ENCODE measurements around the gene DCC.

Gene DCC

GRCh38 chr18:52950155-52950554 is 610.2 kb downstream of the DCC start:
- no peak for DNase-seq

DNA sequence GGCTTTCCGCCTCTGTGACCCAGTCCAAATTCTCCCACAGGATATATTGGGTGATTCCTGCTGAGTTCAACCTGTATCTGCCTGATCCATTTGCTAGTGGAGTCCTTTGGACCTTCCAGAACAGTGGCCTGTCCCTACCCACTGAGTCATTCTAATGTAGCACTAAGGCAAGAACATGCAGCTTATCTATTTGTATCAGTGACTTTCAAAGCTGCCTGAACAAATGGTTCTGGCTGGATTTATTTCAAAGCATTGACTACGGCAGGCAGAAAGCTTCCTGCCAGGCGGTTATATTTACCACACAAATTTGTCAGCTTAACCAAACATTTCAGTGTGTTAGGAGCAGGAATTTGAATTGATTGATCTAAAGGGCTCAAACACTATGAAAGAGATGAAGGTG is 613.4 kb downstream of the DCC start:
- no peak for DNase-seq

- DNase-seq = no peak
Measured at GRCh38 chr18:52963481-52963880, 623.5 kb downstream of the DCC start.

DNA sequence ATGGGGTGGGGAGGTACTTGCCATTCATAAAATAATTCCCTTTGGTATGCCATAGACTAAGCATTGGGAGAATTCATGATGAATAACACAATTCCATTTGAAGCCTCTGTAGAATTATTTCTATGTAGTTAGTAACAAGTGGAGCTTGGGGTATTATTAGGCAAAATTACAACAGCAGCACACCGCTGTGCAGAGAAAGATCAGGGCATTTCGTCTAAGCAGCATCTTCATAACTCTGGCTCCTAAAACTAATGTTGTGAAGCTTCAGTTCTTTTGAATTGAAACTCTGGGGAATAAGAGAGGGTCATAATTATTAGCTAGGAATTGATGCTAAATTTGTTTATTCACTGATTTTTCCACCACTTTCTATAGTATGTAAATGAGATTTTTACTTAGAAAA is 630.7 kb downstream of the DCC start:
- no peak for DNase-seq

DNA sequence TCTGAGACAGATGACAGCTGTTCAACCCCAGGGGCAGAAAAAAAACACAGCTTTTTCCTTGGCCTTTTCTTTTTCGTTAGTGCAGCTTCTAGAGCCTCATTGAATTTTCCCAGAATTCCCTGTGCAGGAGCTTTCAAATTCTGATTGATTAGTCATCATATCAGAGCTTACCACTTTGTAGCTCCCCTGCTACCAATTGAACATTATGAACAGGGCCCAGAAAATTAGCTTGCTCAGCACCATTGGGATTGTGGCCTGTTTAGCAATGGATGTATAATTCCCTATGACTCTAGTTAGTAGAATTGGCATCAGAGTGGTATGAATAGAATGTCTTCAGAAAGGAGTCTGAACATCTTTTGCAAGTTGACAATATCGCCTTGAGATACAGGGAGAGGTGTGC is 631.1 kb downstream of the DCC start:
- DNase-seq = no peak

- no peak for DNase-seq
Measured at GRCh38 chr18:52979892-52980291, 639.9 kb downstream of the DCC start.

- no peak for DNase-seq
Measured at GRCh38 chr18:52991246-52991645, 651.2 kb downstream of the DCC start.

GRCh38 chr18:52992041-52992440 is 652.0 kb downstream of the DCC start:
- no peak for DNase-seq

DNA sequence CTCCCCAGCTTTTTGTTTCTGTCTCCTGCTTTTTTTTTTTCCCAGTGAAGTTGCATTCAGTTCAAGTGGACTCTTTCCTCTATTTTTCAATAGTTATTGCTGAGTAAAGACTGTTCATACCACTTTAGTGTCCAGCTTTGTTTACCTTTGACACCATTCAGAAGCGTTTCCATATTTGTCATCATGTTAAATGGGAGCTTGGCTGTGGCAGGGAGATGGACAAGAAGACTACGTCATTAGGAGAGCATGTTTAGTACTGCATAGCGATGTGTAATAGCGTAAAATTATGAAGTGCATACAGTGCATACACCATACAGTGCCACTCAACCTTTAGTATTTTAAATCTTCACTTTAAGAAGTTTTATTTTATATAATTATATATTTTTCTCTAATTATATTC is 655.9 kb downstream of the DCC start:
- DNase-seq = no peak

- no peak for DNase-seq
Measured at GRCh38 chr18:52999633-53000032, 659.6 kb downstream of the DCC start.

GRCh38 chr18:53004798-53005197 is 664.8 kb downstream of the DCC start:
- DNase-seq = no peak

DNA sequence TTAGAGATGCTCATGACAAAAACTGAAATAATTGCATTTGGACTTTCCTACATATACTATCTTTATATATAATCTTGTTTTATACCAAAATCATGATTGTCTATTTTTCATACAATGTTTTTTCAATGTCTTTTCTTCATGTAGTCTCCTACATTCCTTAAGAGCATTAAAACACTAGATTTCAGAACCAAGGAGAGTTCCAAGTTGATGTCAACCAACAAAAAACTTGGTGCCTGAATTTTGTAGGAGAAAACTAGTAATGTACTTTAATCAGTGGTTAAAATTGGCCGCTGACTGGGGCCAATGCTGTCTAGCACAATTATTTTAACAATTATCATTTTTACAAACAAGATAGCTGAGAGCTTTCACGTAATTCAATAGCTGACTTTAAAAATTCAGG is 678.8 kb downstream of the DCC start:
- DNase-seq = no peak

GRCh38 chr18:53025247-53025646 is 685.2 kb downstream of the DCC start:
- DNase-seq = no peak

- no peak for DNase-seq
Measured at GRCh38 chr18:53028565-53028964, 688.6 kb downstream of the DCC start.

- no peak for DNase-seq
Measured at GRCh38 chr18:53033128-53033527, 693.1 kb downstream of the DCC start.

GRCh38 chr18:53038608-53039007 is 698.6 kb downstream of the DCC start:
- DNase-seq = no peak

DNA sequence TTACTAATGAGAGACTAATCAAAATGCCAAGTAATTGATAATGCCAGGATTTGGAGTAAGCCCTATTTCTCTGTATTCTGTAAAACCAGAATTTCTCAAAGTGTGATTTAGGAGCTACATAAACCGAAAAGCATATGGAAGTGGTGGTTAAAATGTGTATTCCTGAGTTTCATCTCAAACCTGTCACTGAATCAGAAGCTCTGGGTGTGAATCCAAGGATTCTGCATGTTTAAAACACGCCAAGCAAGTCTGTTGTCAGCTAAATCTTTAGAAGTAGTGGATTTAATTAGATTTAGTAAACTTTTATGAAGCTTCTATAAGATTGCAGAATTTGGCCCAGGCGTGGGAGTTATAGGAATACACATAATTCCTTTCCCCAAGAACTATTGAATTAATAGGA is 700.3 kb downstream of the DCC start:
- no peak for DNase-seq

DNA sequence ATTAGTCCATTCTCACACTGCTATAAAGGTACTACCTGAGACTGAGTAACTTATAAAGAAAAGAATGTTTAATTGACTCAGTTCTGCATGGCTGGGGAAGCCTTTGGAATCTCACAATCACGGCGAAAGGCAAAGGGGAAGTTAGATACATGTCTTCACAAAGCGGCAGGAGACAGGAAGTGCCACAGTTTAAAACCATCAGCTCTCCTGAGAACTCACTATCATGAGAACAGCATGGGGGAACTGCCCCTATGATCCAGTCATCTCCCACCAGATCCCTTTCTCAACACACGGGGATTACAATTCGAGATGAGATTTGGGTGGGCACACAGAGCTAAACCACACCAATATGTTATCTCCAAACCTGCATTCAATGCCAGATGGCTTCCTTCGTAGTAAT is 716.1 kb downstream of the DCC start:
- no peak for DNase-seq

DNA sequence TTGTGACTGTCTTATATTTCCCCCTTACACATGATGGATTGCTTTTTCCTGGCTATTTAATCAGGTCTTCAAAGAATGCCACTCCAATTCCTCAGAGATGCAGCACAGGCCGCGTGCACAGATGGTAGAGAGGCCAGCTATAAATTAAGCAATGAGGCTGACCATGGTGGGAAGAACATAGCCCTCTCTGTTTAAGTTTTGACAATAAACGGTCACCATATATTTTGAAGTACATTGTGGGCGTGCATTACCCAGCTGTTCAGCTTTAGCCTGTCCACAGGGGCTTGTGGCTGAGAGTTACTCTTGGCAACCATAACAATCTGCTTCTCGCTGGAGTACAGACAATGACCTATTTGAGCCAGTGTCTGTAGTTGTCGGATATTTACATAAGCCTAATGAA is 730.8 kb downstream of the DCC start:
- no peak for DNase-seq

DNA sequence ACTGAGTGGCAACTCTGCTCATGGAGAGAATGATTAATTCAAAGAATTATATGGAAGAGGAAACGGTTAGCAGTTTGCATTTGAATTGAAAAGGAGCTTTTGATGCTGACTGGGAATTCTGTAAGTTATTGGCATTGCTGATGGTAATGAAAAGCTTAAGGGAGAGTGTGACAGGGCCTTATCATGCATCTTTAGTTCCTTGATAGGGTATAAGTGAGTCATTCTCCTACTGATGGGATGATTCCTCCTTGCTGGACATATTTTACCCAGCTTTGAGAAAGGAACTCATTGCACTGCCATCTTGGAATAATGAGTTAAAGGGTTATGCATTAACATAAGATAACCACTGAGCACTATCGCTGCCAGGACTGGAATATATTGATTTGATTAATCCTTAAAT is 740.7 kb downstream of the DCC start:
- no peak for DNase-seq

DNA sequence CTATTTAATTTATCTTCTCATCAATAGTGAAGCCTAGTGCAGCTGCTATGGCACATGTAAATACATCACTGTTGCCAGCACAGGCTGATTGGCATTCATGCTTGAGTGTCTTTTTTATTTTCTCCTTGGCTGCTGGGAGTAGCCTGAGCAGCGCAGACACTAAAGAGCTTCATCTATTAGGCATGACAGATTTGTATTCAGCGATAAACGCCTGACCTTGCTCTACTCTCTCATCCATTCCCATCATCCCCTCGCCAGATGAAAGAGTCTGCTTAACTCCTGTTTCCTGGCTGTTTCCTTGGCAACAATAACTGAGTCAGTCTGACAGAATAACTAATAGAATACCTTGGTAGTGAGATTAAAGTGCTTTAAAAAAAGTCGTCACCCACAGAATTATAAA is 753.6 kb downstream of the DCC start:
- DNase-seq = no peak

DNA sequence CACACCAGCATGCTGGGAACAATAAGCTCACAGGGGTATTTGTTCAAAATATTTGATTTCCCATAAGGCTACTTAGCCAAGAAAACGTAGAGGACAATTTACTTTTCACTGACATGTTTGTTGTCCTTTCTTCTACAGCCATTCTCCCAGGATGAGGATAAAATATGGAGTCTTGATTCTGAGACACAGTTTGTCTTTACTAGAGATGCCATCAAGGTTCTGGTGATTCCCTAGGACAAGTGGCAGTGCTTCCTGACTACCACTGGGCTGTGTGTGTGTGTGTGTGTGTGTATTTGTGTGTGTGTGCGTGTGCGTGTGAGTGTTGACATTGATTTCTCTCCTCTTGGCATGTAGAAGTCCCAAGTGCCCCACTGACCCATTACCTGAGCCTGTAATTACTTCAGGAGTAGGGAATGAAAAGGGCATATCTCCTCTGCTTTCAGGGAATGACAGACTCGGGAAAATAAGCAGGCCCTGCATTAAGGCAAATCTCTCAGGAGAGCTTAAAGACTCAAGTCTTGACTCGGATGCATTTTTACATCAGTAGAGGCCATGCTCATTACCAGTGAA is 761.6 kb downstream of the DCC start:
- DNase-seq = no peak

DNA sequence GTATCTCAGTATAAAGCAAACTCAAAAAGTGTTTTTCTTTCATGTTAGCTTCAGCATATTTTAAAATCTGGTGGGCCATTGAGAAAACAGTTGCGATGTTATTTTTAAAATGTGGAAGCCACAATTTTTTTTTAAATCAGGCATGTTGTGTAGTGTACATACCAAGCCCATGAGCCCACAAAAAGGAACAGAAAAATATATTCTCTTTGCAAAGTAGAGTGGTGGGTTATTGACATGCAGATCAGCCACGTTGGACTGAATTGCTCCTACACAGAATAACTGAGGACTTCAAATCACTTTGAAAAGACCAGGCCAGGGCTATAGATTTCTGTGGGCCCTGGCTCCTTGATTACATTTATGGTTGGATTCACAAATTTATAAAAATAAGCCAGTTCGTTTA is 774.4 kb downstream of the DCC start:
- DNase-seq = no peak

- no peak for DNase-seq
Measured at GRCh38 chr18:53115876-53116585, 776.0 kb downstream of the DCC start.

GRCh38 chr18:53117851-53118250 is 777.9 kb downstream of the DCC start:
- no peak for DNase-seq

All from GDM1 (cell line).